ENCODE measurements around the gene PRSS2. TPM values are rescaled to one million over a fixed set of nuclear protein-coding genes. Genes with fewer than 3 reads are reported as not detected.

The PRSS2 gene
- total and polyA plus RNA-seq, 2 donors (not counting 1 experiment from before 2014, with no cell fraction given) = not detected

DNA sequence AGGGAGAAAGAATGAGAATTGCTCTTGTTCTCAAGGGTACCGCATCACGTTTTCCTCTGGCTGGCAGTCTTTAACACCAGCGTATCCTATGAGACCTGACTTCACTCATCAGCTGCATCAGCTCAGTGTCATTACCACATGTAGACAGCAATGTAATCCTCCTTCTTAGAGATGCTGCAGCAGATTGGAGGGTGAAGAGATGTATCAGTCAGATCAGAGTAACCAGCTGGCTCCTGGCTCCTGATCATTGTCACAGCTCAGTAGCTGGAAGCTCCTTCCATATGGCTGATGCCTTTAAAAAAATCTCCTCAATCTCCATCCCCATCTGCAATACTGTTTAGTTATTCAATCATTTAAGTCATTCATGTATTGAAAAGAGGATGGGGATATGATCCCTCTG is 44.4 kb downstream of the PRSS2 start:
- Histone ChIP-seq H3K4me3 (replicated peaks in 1 of 4; ENCODE audit: control extremely low read depth in 1 of 4, insufficient read depth in 1 of 4, low read depth in 3 of 4, low read length in 4 of 4) (no peak overlapping the region), H3K27me3 (ENCODE audit: control insufficient read depth, insufficient read depth, low read length) (peaks cover 2% of the 10 kb centered on the region), H3K9me3 (ENCODE audit: control insufficient read depth, insufficient read depth, low read depth, low read length) (no peaks in the 10 kb centered on the region), H4K20me1 (ENCODE audit: control insufficient read depth, extremely low read depth, insufficient read depth, low read length) (no peaks in the 10 kb centered on the region), H3K36me3 (ENCODE audit: control insufficient read depth, insufficient read depth, low read length) (no peaks in the 10 kb centered on the region), H2AFZ (ENCODE audit: low read length) (no peak overlapping the region), H3K27ac (ENCODE audit: insufficient read depth, low read length) (no peak overlapping the region), H3K79me2 (ENCODE audit: control insufficient read depth, insufficient read depth, low read length) (no peaks in the 10 kb centered on the region), H3K9ac (ENCODE audit: insufficient read depth, low read length) (no peak overlapping the region), H3K4me2 (ENCODE audit: extremely low read depth, insufficient read depth, low read length) (no peak overlapping the region), H3K4me1 (ENCODE audit: control insufficient read depth, extremely low read depth, insufficient read depth, low read length) (no peaks in the 10 kb centered on the region)
- TF ChIP-seq, protein P1, sequence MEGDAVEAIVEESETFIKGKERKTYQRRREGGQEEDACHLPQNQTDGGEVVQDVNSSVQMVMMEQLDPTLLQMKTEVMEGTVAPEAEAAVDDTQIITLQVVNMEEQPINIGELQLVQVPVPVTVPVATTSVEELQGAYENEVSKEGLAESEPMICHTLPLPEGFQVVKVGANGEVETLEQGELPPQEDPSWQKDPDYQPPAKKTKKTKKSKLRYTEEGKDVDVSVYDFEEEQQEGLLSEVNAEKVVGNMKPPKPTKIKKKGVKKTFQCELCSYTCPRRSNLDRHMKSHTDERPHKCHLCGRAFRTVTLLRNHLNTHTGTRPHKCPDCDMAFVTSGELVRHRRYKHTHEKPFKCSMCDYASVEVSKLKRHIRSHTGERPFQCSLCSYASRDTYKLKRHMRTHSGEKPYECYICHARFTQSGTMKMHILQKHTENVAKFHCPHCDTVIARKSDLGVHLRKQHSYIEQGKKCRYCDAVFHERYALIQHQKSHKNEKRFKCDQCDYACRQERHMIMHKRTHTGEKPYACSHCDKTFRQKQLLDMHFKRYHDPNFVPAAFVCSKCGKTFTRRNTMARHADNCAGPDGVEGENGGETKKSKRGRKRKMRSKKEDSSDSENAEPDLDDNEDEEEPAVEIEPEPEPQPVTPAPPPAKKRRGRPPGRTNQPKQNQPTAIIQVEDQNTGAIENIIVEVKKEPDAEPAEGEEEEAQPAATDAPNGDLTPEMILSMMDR (conservative IDR thresholded peaks at IDR 0.05 in 1 of 2, IDR thresholded peaks at IDR 0.05 in 1 of 2; ENCODE audit: low read depth in 1 of 2, low read length in 2 of 2) = no peak
- TF ChIP-seq EZH2 (IDR thresholded peaks at IDR 0.05; ENCODE audit: low read length, missing control alignments) = no peak
- DNase-seq (ENCODE audit: low read depth in 2 of 2) = no peak

DNA sequence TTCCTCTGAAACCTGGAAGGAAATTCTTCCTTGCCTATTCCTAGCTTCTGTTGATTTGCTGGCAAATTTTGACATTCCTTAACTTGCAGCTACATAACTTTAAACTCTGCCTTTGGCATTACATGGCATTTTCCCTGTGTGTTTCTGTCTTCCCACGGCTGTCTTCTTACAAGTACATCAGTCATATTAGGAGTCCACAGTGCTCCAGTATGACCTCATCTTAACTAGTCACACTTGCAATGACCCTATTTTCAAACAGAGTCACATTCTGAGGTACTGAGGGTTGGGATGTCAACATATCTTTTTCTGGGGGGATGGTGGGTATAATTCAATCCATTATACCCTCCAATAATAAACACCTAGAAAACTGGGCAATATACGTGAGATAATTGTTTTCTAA is 46.7 kb downstream of the PRSS2 start:
- no peak for DNase-seq (ENCODE audit: low read depth in 2 of 2)
- Histone ChIP-seq H3K4me3 (replicated peaks in 1 of 4; ENCODE audit: control extremely low read depth in 1 of 4, insufficient read depth in 1 of 4, low read depth in 3 of 4, low read length in 4 of 4) (no peak overlapping the region), H2AFZ (ENCODE audit: low read length) (no peak overlapping the region), H3K27me3 (ENCODE audit: control insufficient read depth, insufficient read depth, low read length) (peaks cover 2% of the 10 kb centered on the region), H3K9me3 (ENCODE audit: control insufficient read depth, insufficient read depth, low read depth, low read length) (no peaks in the 10 kb centered on the region), H3K79me2 (ENCODE audit: control insufficient read depth, insufficient read depth, low read length) (no peaks in the 10 kb centered on the region), H3K4me1 (ENCODE audit: control insufficient read depth, extremely low read depth, insufficient read depth, low read length) (no peaks in the 10 kb centered on the region), H3K36me3 (ENCODE audit: control insufficient read depth, insufficient read depth, low read length) (no peaks in the 10 kb centered on the region), H3K4me2 (ENCODE audit: extremely low read depth, insufficient read depth, low read length) (no peak overlapping the region), H3K9ac (ENCODE audit: insufficient read depth, low read length) (no peak overlapping the region), H3K27ac (ENCODE audit: insufficient read depth, low read length) (no peak overlapping the region), H4K20me1 (ENCODE audit: control insufficient read depth, extremely low read depth, insufficient read depth, low read length) (no peaks in the 10 kb centered on the region)
- TF ChIP-seq, protein P1 (conservative IDR thresholded peaks at IDR 0.05 in 1 of 2, IDR thresholded peaks at IDR 0.05 in 1 of 2; ENCODE audit: low read depth in 1 of 2, low read length in 2 of 2) = no peak
- TF ChIP-seq EZH2 (IDR thresholded peaks at IDR 0.05; ENCODE audit: low read length, missing control alignments) = no peak

DNA sequence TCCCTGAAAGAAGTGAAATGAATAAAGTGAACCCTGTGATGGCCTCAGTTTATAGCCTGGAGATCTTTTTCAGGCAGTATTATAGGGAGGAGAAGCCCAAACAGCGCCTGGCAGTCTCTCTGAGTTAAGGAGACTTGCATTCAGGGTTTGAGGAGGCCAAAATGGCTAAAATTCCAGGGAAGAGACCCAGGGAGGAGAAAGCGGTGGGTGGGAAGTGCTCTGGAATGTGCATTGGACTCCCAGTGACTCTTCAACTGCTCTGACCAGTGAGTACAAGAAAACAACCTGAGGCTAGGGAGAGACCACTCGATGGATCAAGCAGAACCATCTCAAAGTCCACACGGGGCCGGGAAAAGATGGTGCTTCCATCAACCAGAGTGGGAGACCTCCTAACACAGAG is 48.8 kb downstream of the PRSS2 start:
- no peaks in the 10 kb centered on the region for H3K9me3 ChIP-seq (ENCODE audit: control insufficient read depth, insufficient read depth, low read depth, low read length)
- H3K36me3 ChIP-seq (ENCODE audit: control insufficient read depth, insufficient read depth, low read length) = no peaks in the 10 kb centered on the region
- H4K20me1 ChIP-seq (ENCODE audit: control insufficient read depth, extremely low read depth, insufficient read depth, low read length) = no peaks in the 10 kb centered on the region
- no peaks in the 10 kb centered on the region for H3K79me2 ChIP-seq (ENCODE audit: control insufficient read depth, insufficient read depth, low read length)
- H3K4me2 ChIP-seq (ENCODE audit: extremely low read depth, insufficient read depth, low read length) = no peak overlapping the region
- no peaks in the 10 kb centered on the region for H3K4me1 ChIP-seq (ENCODE audit: control insufficient read depth, extremely low read depth, insufficient read depth, low read length)
- H3K4me3 ChIP-seq (replicated peaks in 1 of 4; ENCODE audit: control extremely low read depth in 1 of 4, insufficient read depth in 1 of 4, low read depth in 3 of 4, low read length in 4 of 4) = no peak overlapping the region
- H3K9ac ChIP-seq (ENCODE audit: insufficient read depth, low read length) = no peak overlapping the region
- TF ChIP-seq, protein P1 (conservative IDR thresholded peaks at IDR 0.05 in 1 of 2, IDR thresholded peaks at IDR 0.05 in 1 of 2; ENCODE audit: low read depth in 1 of 2, low read length in 2 of 2) = no peak
- TF ChIP-seq EZH2 (IDR thresholded peaks at IDR 0.05; ENCODE audit: low read length, missing control alignments) = no peak
- no peak overlapping the region for H2AFZ ChIP-seq (ENCODE audit: low read length)
- H3K27me3 ChIP-seq (ENCODE audit: control insufficient read depth, insufficient read depth, low read length) = peaks cover 2% of the 10 kb centered on the region
- no peak overlapping the region for H3K27ac ChIP-seq (ENCODE audit: insufficient read depth, low read length)
- no peak for DNase-seq (ENCODE audit: low read depth in 2 of 2)
